Measurements from ENCODE around the gene CD247. TPM values are rescaled to one million over a fixed set of nuclear protein-coding genes. Genes with fewer than 3 reads are reported as not detected.

The CD247 gene
- total RNA-seq, 1 donor from 2014 or later: 0.58 TPM

DNA sequence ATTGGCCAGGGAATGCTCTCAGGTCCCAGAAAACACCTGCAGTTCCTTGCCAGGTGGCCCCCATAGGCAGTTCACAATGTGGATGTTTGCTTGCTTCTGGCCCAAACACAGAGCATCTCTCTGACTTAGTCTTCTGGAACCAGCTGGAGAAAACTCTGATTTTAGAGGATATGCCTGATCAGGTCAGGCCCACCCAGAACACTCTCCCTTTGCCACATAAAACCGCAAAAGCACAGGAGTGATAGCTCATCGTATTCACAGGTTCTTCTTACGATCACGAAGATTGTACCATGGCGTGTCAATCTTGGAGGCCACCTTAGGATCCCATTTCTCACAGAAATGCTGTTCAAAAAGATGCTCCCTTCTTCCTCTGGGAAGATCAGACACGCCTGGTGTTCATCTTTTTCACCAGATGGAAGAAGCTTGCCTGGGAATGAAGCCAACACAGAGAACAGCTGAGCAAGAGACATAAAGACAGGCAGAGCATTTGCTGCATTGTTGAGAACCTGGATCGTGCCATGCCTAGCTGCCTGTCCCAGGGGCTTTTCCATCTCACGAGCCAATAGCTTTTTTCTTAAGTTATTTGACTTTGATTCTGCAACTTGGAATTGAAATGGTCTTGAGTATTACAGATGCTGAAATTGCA lies 11.6 kb upstream of the CD247 start:
- H3K36me3 Mint-ChIP-seq: no peaks in the 10 kb centered on the region
- H3K4me1 Mint-ChIP-seq (ENCODE audit: unreplicated experiment): peaks cover 5% of the 10 kb centered on the region
- H3K4me3 Mint-ChIP-seq: no peak overlapping the region
- H3K27ac Mint-ChIP-seq: no peak overlapping the region
- no peaks in the 10 kb centered on the region for H3K9me3 Mint-ChIP-seq
- TF ChIP-seq, protein P1, sequence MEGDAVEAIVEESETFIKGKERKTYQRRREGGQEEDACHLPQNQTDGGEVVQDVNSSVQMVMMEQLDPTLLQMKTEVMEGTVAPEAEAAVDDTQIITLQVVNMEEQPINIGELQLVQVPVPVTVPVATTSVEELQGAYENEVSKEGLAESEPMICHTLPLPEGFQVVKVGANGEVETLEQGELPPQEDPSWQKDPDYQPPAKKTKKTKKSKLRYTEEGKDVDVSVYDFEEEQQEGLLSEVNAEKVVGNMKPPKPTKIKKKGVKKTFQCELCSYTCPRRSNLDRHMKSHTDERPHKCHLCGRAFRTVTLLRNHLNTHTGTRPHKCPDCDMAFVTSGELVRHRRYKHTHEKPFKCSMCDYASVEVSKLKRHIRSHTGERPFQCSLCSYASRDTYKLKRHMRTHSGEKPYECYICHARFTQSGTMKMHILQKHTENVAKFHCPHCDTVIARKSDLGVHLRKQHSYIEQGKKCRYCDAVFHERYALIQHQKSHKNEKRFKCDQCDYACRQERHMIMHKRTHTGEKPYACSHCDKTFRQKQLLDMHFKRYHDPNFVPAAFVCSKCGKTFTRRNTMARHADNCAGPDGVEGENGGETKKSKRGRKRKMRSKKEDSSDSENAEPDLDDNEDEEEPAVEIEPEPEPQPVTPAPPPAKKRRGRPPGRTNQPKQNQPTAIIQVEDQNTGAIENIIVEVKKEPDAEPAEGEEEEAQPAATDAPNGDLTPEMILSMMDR (conservative IDR thresholded peaks at IDR 0.05): no peak
- H3K27me3 Mint-ChIP-seq: no peaks in the 10 kb centered on the region
- DNase-seq (ENCODE audit: extremely low spot score, unreplicated experiment): no peak

DNA sequence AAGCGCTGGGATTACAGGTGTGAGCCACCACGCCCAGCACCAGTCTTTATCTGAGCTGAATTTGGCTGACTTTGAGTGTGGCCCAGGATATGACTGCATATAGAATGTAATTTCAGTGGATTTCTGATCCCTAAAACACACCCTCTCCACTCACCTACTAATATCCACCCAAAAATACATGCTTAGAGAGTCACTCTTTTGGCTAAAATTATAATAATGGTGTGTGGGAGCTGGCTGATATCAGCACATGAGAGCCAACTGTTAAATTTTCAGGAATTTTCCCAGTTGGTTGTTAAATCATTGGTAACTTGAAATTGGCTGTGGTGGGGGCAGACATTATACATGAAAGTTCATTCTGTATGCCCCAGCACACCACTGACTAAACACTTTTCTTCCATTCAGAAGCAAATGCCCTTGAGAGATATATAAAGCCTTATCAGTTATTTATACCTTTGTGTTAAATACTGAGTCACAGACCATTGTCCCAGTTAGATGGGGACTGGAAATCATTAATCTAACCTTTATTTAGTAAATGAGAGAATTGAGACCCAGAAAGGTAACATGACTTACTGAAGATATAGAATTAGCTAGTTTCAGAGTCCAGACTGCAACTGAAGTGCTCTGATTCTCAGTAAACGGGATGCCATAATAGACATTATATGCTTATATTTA lies 9.9 kb upstream of the CD247 start:
- H3K27ac Mint-ChIP-seq: no peak overlapping the region
- H3K4me3 Mint-ChIP-seq: no peak overlapping the region
- no peaks in the 10 kb centered on the region for H3K9me3 Mint-ChIP-seq
- H3K27me3 Mint-ChIP-seq: no peaks in the 10 kb centered on the region
- H3K36me3 Mint-ChIP-seq: no peaks in the 10 kb centered on the region
- TF ChIP-seq, protein P1 (conservative IDR thresholded peaks at IDR 0.05): no peak
- peaks cover 5% of the 10 kb centered on the region for H3K4me1 Mint-ChIP-seq (ENCODE audit: unreplicated experiment)
- no peak for DNase-seq (ENCODE audit: extremely low spot score, unreplicated experiment)

DNA sequence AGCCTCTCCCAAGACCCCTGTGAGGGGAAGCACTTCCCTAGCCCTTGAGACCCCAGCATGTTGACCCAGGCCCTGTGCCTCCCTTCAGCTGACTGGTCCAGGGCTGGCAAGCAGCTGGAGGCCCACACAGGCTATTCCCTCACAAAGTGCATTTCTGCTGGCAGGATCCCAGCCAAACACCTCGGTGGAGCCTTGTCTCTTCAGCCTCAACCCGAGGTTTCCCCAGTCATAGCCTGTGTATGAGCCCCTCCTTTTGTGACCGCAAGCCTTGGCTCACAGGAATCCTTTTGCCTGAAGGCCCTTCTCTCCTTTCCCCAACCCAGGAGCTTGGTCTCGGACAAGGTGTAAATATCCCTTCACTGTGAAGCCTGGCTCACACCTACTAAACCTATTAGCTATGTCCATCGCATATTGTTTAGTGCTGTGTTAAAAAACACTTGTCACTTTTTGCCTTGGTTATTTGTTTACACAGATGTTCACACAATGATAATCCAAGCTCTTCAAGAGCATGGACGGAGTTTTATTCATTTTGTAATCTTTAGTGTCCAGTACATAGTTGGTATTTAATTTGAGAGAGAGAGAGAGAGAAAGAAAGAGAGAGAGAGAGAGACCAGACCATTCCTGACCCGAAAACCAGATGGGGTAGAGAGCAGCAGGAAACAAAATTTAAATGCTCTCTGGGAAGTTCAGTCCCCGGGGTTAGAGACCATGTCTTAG lies 8.5 kb upstream of the CD247 start:
- H3K27ac Mint-ChIP-seq: no peak overlapping the region
- H3K27me3 Mint-ChIP-seq: no peaks in the 10 kb centered on the region
- TF ChIP-seq, protein P1 (conservative IDR thresholded peaks at IDR 0.05): no peak
- H3K4me1 Mint-ChIP-seq (ENCODE audit: unreplicated experiment): no peaks in the 10 kb centered on the region
- no peak overlapping the region for H3K4me3 Mint-ChIP-seq
- H3K9me3 Mint-ChIP-seq: peaks cover 3% of the 10 kb centered on the region
- H3K36me3 Mint-ChIP-seq: no peaks in the 10 kb centered on the region
- DNase-seq (ENCODE audit: extremely low spot score, unreplicated experiment): no peak

DNA sequence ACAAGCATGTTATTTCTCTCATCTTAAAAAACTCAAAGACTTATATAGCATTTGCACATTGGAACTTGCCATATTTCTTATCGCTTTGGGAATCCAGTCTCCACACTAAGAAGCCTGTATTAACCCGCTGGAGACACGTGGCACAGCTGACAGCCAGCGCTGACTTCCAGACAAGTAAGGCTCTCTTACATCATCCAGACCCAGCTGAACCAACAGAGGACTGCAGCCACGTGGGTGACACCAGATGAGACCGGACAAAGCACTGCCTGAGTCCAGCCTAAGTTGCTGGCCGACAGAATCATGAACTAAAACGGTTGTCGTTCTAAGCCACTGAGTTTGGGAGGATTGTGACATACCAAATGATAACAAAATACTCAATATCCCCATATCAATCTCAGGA lies 6.3 kb upstream of the CD247 start:
- DNase-seq (ENCODE audit: extremely low spot score, unreplicated experiment): no peak
- Mint-ChIP-seq H3K4me1 (ENCODE audit: unreplicated experiment) (no peaks in the 10 kb centered on the region), H3K4me3 (no peak overlapping the region), H3K27ac (no peak overlapping the region), H3K27me3 (no peaks in the 10 kb centered on the region), H3K9me3 (peaks cover 3% of the 10 kb centered on the region), H3K36me3 (no peaks in the 10 kb centered on the region)
- TF ChIP-seq, protein P1 (conservative IDR thresholded peaks at IDR 0.05): no peak

DNA sequence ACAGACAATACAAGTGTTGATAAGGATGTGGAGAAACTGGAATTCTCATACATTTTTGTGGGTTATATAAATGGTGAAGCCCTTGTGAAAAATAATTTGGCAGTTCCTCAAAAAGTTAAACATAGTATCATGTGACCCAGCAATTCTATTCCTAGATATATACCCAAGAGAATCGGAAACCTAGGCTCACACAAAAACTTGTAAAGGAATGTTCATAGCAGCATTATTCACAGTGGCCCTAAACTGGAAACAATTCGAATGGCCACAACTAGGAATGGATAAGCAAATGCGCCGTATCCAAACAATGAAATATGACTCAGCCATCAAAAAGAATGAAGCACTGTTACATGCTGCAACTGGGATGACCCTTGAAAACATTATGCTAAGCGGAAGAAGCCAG lies 3.9 kb upstream of the CD247 start:
- peaks cover 3% of the 10 kb centered on the region for H3K9me3 Mint-ChIP-seq
- H3K36me3 Mint-ChIP-seq: no peaks in the 10 kb centered on the region
- H3K4me1 Mint-ChIP-seq (ENCODE audit: unreplicated experiment): no peaks in the 10 kb centered on the region
- DNase-seq (ENCODE audit: extremely low spot score, unreplicated experiment): no peak
- peaks cover 4% of the 10 kb centered on the region for H3K27me3 Mint-ChIP-seq
- H3K27ac Mint-ChIP-seq: no peak overlapping the region
- TF ChIP-seq, protein P1 (conservative IDR thresholded peaks at IDR 0.05): no peak
- no peak overlapping the region for H3K4me3 Mint-ChIP-seq
